ENCODE data around the gene ETS2. TPM values are rescaled to one million over a fixed set of nuclear protein-coding genes. Genes with fewer than 3 reads are reported as not detected.
A peak's percentile ranks its signal among the peaks of the same experiment; 100 is the strongest.
"Not testable (repeated sequence)": the region's sequence is repeated elsewhere in the genome, so short reads cannot be mapped to it uniquely, and the experiment has no call there.

Gene ETS2
- total RNA-seq, 1 experiment from 2014 or later: 48.2 TPM

GRCh38 chr21:38834725-38835124, 29.0 kb downstream of the ETS2 start:
- DNase-seq (ENCODE audit: low read depth): no peak

GRCh38 chr21:38837806-38838461, 32.2 kb downstream of the ETS2 start:
- DNase-seq (ENCODE audit: low read depth): no peak

- no peak for DNase-seq (ENCODE audit: low read depth)
Measured at GRCh38 chr21:38838598-38839327, 33.0 kb downstream of the ETS2 start.

GRCh38 chr21:38839328-38840286, 33.9 kb downstream of the ETS2 start:
- DNase-seq (ENCODE audit: low read depth): peak; percentile 91

GRCh38 chr21:38840456-38841300, 34.9 kb downstream of the ETS2 start:
- DNase-seq (ENCODE audit: low read depth): no peak

GRCh38 chr21:38841472-38841871, 35.7 kb downstream of the ETS2 start:
- DNase-seq (ENCODE audit: low read depth): no peak

- no peak for DNase-seq (ENCODE audit: low read depth)
Measured at GRCh38 chr21:38842079-38842478, 36.4 kb downstream of the ETS2 start.

GRCh38 chr21:38843379-38843778, 37.6 kb downstream of the ETS2 start:
- DNase-seq (ENCODE audit: low read depth): no peak

GRCh38 chr21:38843806-38844503, 38.2 kb downstream of the ETS2 start:
- DNase-seq (ENCODE audit: low read depth): no peak

- DNase-seq (ENCODE audit: low read depth): not testable (repeated sequence)
Measured at GRCh38 chr21:38845374-38845773, 39.6 kb downstream of the ETS2 start.

- no peak for DNase-seq (ENCODE audit: low read depth)
Measured at GRCh38 chr21:38847556-38847955, 41.8 kb downstream of the ETS2 start.

- no peak for DNase-seq (ENCODE audit: low read depth)
Measured at GRCh38 chr21:38848187-38848609, 42.5 kb downstream of the ETS2 start.

- DNase-seq (ENCODE audit: low read depth): no peak
Measured at GRCh38 chr21:38849776-38850175, 44.0 kb downstream of the ETS2 start.

GRCh38 chr21:38850277-38850951, 44.7 kb downstream of the ETS2 start:
- no peak for DNase-seq (ENCODE audit: low read depth)

- DNase-seq (ENCODE audit: low read depth): no peak
Measured at GRCh38 chr21:38851101-38851500, 45.4 kb downstream of the ETS2 start.

- DNase-seq (ENCODE audit: low read depth): no peak
Measured at GRCh38 chr21:38852278-38852677, 46.5 kb downstream of the ETS2 start.

- no peak for DNase-seq (ENCODE audit: low read depth)
Measured at GRCh38 chr21:38852708-38853107, 47.0 kb downstream of the ETS2 start.

- DNase-seq (ENCODE audit: low read depth): peak; percentile 98
Measured at GRCh38 chr21:38853421-38853919, 47.7 kb downstream of the ETS2 start.

GRCh38 chr21:38857152-38857825, 51.6 kb downstream of the ETS2 start:
- DNase-seq (ENCODE audit: low read depth): no peak

Measured in HT1080 (cell line).